ENCODE measurements around the gene AK1. TPM values are rescaled to one million over a fixed set of nuclear protein-coding genes. Genes with fewer than 3 reads are reported as not detected.

Gene AK1
- total and polyA plus RNA-seq, 9 of the 15 experiments (the other 6 are each of a cell fraction or from before 2014, with no cell fraction given): 10.1 to 71.8 (median 39.0) TPM

DNA sequence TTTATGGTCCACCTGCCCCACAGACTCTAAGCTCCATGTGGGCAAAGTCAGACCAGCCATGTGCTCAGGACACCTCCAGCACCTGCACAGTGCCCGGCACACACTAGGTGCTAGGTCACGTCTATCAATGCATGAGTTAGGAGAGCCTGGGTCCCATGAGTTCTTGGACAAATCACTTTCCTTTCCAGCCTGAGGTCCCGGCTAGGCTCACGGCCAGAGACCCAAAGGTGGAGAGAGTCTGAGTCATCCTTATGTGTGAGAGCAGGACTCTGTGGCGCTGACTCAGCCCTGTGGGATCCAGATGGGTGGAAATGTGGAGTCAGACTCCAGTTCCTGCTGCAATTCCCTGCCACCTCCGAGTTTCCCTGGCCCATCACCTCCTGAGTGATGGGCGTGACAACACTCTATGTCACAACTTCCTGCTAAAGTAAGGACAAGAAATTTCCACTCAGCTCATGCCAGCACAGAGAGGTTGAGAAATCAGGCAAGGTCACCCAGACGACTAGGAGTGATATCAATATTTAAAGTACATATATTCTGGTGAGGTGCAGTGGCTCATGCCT lies 41.9 kb upstream of the AK1 start (continued):
- TF ChIP-seq, protein P1, sequence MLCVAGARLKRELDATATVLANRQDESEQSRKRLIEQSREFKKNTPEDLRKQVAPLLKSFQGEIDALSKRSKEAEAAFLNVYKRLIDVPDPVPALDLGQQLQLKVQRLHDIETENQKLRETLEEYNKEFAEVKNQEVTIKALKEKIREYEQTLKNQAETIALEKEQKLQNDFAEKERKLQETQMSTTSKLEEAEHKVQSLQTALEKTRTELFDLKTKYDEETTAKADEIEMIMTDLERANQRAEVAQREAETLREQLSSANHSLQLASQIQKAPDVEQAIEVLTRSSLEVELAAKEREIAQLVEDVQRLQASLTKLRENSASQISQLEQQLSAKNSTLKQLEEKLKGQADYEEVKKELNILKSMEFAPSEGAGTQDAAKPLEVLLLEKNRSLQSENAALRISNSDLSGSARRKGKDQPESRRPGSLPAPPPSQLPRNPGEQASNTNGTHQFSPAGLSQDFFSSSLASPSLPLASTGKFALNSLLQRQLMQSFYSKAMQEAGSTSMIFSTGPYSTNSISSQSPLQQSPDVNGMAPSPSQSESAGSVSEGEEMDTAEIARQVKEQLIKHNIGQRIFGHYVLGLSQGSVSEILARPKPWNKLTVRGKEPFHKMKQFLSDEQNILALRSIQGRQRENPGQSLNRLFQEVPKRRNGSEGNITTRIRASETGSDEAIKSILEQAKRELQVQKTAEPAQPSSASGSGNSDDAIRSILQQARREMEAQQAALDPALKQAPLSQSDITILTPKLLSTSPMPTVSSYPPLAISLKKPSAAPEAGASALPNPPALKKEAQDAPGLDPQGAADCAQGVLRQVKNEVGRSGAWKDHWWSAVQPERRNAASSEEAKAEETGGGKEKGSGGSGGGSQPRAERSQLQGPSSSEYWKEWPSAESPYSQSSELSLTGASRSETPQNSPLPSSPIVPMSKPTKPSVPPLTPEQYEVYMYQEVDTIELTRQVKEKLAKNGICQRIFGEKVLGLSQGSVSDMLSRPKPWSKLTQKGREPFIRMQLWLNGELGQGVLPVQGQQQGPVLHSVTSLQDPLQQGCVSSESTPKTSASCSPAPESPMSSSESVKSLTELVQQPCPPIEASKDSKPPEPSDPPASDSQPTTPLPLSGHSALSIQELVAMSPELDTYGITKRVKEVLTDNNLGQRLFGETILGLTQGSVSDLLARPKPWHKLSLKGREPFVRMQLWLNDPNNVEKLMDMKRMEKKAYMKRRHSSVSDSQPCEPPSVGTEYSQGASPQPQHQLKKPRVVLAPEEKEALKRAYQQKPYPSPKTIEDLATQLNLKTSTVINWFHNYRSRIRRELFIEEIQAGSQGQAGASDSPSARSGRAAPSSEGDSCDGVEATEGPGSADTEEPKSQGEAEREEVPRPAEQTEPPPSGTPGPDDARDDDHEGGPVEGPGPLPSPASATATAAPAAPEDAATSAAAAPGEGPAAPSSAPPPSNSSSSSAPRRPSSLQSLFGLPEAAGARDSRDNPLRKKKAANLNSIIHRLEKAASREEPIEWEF (CRISPR knock-in tag; IDR thresholded peaks at IDR 0.05): no peak
- TF ChIP-seq GTF2F1 (IDR thresholded peaks at IDR 0.05; ENCODE audit: low read depth, low read length) (no peak), FOSL1 (tag; conservative IDR thresholded peaks at IDR 0.05) (peak; percentile 99), NCOA6 (IDR thresholded peaks at IDR 0.05) (no peak), ZNF134 (CRISPR knock-in tag; conservative IDR thresholded peaks at IDR 0.05) (no peak), RUNX1 (IDR thresholded peaks at IDR 0.05; ENCODE audit: low read depth) (no peak), LARP7 (IDR thresholded peaks at IDR 0.05) (no peak)
- TF ChIP-seq, protein P2, sequence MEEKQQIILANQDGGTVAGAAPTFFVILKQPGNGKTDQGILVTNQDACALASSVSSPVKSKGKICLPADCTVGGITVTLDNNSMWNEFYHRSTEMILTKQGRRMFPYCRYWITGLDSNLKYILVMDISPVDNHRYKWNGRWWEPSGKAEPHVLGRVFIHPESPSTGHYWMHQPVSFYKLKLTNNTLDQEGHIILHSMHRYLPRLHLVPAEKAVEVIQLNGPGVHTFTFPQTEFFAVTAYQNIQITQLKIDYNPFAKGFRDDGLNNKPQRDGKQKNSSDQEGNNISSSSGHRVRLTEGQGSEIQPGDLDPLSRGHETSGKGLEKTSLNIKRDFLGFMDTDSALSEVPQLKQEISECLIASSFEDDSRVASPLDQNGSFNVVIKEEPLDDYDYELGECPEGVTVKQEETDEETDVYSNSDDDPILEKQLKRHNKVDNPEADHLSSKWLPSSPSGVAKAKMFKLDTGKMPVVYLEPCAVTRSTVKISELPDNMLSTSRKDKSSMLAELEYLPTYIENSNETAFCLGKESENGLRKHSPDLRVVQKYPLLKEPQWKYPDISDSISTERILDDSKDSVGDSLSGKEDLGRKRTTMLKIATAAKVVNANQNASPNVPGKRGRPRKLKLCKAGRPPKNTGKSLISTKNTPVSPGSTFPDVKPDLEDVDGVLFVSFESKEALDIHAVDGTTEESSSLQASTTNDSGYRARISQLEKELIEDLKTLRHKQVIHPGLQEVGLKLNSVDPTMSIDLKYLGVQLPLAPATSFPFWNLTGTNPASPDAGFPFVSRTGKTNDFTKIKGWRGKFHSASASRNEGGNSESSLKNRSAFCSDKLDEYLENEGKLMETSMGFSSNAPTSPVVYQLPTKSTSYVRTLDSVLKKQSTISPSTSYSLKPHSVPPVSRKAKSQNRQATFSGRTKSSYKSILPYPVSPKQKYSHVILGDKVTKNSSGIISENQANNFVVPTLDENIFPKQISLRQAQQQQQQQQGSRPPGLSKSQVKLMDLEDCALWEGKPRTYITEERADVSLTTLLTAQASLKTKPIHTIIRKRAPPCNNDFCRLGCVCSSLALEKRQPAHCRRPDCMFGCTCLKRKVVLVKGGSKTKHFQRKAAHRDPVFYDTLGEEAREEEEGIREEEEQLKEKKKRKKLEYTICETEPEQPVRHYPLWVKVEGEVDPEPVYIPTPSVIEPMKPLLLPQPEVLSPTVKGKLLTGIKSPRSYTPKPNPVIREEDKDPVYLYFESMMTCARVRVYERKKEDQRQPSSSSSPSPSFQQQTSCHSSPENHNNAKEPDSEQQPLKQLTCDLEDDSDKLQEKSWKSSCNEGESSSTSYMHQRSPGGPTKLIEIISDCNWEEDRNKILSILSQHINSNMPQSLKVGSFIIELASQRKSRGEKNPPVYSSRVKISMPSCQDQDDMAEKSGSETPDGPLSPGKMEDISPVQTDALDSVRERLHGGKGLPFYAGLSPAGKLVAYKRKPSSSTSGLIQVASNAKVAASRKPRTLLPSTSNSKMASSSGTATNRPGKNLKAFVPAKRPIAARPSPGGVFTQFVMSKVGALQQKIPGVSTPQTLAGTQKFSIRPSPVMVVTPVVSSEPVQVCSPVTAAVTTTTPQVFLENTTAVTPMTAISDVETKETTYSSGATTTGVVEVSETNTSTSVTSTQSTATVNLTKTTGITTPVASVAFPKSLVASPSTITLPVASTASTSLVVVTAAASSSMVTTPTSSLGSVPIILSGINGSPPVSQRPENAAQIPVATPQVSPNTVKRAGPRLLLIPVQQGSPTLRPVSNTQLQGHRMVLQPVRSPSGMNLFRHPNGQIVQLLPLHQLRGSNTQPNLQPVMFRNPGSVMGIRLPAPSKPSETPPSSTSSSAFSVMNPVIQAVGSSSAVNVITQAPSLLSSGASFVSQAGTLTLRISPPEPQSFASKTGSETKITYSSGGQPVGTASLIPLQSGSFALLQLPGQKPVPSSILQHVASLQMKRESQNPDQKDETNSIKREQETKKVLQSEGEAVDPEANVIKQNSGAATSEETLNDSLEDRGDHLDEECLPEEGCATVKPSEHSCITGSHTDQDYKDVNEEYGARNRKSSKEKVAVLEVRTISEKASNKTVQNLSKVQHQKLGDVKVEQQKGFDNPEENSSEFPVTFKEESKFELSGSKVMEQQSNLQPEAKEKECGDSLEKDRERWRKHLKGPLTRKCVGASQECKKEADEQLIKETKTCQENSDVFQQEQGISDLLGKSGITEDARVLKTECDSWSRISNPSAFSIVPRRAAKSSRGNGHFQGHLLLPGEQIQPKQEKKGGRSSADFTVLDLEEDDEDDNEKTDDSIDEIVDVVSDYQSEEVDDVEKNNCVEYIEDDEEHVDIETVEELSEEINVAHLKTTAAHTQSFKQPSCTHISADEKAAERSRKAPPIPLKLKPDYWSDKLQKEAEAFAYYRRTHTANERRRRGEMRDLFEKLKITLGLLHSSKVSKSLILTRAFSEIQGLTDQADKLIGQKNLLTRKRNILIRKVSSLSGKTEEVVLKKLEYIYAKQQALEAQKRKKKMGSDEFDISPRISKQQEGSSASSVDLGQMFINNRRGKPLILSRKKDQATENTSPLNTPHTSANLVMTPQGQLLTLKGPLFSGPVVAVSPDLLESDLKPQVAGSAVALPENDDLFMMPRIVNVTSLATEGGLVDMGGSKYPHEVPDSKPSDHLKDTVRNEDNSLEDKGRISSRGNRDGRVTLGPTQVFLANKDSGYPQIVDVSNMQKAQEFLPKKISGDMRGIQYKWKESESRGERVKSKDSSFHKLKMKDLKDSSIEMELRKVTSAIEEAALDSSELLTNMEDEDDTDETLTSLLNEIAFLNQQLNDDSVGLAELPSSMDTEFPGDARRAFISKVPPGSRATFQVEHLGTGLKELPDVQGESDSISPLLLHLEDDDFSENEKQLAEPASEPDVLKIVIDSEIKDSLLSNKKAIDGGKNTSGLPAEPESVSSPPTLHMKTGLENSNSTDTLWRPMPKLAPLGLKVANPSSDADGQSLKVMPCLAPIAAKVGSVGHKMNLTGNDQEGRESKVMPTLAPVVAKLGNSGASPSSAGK (IDR thresholded peaks at IDR 0.05): no peak
